AG04449 (cell line): ENCODE measurements around the gene RFX7.
"Not testable (repeated sequence)": the region's sequence is repeated elsewhere in the genome, so short reads cannot be mapped to it uniquely, and the experiment has no call there.

Experiments
- CTCF ChIA-PET: fragments of 350-600 bp; formaldehyde crosslinking; extraction: SDS; loops from one replicate; lab custom pipeline; 2021; ENCODE audit warnings: antibody characterized with exemption; lab: Yijun Ruan, JAX
- POLR2A ChIA-PET: fragments of 400-600, 350-600 bp; formaldehyde crosslinking; extraction: SDS; loops from one replicate; lab custom pipeline; 2020; ENCODE audit warnings: antibody characterized with exemption, inconsistent platforms; lab: Yijun Ruan, JAX
- DNase-seq: peaks from one replicate; pipeline ENCODE4 v3.0.0-alpha.2; 2010; ENCODE audit warnings: low read depth, low spot score
- H3K4me3 ChIP-seq: 2 replicates; pipeline ENCODE4 v1.5.1; 2011; ENCODE audit warnings: low read depth, mild to moderate bottlenecking, control low read depth, low read length
- TF ChIP-seq, protein P1 (sequence below): IDR thresholded peaks from one replicate; pipeline ENCODE4 v1.5.1; 2011; ENCODE audit warnings: mild to moderate bottlenecking, moderate library complexity, low read length, control low read depth, inconsistent platforms; ENCODE audit not compliant: insufficient read depth; ENCODE audit errors: missing control alignments

Gene RFX7

DNA sequence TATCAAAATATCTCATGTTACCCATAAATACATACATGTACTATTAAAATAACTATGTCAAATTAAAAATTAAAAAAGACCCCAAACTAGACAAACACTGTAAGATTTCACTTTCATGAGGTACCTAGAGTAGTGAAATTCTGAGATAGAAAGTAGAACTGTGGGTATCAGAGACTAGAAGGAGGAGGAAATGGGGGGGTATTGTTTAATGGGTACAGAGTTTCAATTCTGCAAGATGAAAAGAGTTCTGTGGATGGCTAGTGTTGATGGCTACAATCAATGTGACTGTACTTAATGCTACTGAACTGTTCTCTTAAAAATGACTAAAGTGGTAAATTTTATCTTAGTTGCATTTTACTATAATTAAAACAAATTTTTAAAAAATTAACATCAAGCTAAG lies 36.6 kb downstream of the RFX7 start:
- ChIA-PET CTCF (interaction anchor here (1.1 to 1.8 kb wide), 2 partner anchors 37 to 39 kb away, joined by 4 read pairs; no protein-coding TSS in a partner anchor), POLR2A (no interaction called here)

GRCh38 chr15:56205061-56205876 lies 38.4 kb downstream of the RFX7 start:
- DNase-seq, result no peak
- ChIA-PET CTCF (interaction anchor here (1.1 to 1.6 kb wide), 2 partner anchors 40 to 56 kb away, joined by 3 to 4 read pairs; no protein-coding TSS in a partner anchor), POLR2A (no interaction called here)
- TF ChIP-seq, protein P1, sequence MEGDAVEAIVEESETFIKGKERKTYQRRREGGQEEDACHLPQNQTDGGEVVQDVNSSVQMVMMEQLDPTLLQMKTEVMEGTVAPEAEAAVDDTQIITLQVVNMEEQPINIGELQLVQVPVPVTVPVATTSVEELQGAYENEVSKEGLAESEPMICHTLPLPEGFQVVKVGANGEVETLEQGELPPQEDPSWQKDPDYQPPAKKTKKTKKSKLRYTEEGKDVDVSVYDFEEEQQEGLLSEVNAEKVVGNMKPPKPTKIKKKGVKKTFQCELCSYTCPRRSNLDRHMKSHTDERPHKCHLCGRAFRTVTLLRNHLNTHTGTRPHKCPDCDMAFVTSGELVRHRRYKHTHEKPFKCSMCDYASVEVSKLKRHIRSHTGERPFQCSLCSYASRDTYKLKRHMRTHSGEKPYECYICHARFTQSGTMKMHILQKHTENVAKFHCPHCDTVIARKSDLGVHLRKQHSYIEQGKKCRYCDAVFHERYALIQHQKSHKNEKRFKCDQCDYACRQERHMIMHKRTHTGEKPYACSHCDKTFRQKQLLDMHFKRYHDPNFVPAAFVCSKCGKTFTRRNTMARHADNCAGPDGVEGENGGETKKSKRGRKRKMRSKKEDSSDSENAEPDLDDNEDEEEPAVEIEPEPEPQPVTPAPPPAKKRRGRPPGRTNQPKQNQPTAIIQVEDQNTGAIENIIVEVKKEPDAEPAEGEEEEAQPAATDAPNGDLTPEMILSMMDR, result no peak
- no peak overlapping the region for H3K4me3 ChIP-seq

More for the DNA sequence above, 36.6 kb downstream of the RFX7 start:
- no peak overlapping the region for H3K4me3 ChIP-seq
- DNase-seq, result no peak
- TF ChIP-seq, protein P1, result no peak

DNA sequence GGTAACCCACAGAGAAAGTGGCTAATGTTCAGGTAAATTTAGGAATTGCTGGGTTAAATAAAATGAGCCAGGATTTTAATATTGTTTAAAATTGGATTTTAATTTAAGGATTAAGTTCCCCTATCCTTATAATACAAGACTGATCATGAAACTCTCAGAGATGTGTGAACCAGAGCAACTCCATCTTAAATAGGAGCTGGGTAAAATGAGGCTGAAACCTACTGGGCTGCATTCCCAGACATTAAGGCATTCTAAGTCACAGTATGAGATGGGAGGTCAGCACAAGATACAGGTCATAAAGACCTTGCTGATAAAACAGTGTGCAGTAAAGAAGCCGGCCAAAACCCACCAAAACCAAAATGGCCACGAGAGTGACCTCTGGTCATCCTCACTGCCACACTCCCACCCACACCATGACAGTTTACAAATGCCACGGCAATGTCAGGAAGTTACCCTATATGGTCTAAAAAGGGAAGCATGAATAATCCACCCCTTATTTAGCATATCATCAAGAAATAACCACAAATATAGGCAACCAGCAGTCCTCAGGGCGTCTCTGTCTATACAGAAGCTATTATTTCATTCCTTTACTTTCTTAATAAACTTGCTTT lies 40.3 kb downstream of the RFX7 start:
- H3K4me3 ChIP-seq, DNase-seq, POLR2A ChIA-PET, CTCF ChIA-PET: not testable (repeated sequence)

DNA sequence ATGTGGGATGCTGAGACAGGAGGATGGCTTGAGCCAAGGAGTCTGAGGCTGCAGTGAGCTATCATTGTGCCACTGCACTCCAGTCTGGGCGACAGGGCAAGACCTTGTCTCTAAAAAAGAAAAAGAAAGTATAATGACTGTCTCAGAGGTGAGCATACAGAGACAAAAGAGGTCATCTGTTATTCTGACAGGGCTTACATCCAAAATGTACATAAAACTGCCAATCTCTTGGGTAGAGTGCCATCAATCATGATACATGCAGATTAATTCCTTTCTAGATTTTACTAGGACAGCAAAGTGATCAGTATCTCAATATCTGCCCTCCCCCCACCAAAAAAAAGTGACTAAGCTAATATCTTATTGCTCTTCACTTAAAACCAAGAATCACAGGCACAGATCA lies 41.0 kb downstream of the RFX7 start:
- no peak for DNase-seq
- TF ChIP-seq, protein P1, result no peak
- H3K4me3 ChIP-seq, result no peak overlapping the region
- ChIA-PET CTCF (no interaction called here), POLR2A (no interaction called here)

DNA sequence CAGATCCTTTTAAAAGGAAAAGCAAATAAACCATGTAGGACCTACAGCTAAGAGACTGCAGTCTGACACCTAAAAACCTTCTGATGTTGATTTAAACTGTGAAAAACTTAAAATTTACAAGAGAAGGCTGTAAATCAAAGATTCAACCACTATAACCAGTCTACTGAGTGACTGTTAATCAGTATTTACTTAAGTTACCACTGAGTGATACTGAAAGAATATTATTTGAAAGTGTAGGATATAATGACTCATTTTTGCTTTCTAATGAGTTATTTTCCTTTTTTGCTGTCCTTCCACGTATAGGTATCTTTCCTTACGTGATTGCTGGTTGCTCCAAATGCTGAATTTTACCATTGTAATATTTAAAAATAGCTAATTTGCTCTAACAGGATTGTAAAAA lies 44.6 kb downstream of the RFX7 start:
- ChIA-PET POLR2A (no interaction called here), CTCF (interaction anchor here (1.6 to 2.3 kb wide), 2 partner anchors 46 to 50 kb away, joined by 4 to 10 read pairs; no protein-coding TSS in a partner anchor)
- TF ChIP-seq, protein P1, result no peak
- no peak overlapping the region for H3K4me3 ChIP-seq
- DNase-seq, result no peak

GRCh38 chr15:56194035-56194434 lies 49.6 kb downstream of the RFX7 start:
- DNase-seq, result no peak
- H3K4me3 ChIP-seq, result no peak overlapping the region
- ChIA-PET POLR2A (no interaction called here), CTCF (interaction anchor here (0.9 kb wide), 1 partner anchor 49 kb away, joined by 3 read pairs; no protein-coding TSS in a partner anchor)
- TF ChIP-seq, protein P1, result no peak
